ENCODE measurements around the gene GFI1B.

- no peak for TF ChIP-seq GATA3 (IDR thresholded peaks at IDR 0.05; ENCODE audit: low read depth, low read length)
- no peak for TF ChIP-seq GATA2 (IDR thresholded peaks at IDR 0.05; ENCODE audit: low read depth, low read length)
Observed at GRCh38 chr9:132994410-132995120, 16.1 kb downstream of the GFI1B start.
